Left ventricle myocardium inferior (tissue), 1 donor: ENCODE measurements around the gene PES1. TPM values are rescaled to one million over a fixed set of nuclear protein-coding genes. Genes with fewer than 3 reads are reported as not detected.
"Not testable (repeated sequence)": the region's sequence is repeated elsewhere in the genome, so short reads cannot be mapped to it uniquely, and the experiment has no call there.

Experiments
- DNase-seq: peaks from one replicate; pipeline ENCODE4 v3.0.0-alpha.2; 2020
- H3K27ac ChIP-seq: fragments of 200-600 bp; replicated peaks from 2 replicates; pipeline ENCODE4 v1.8.0; 2021
- H3K27me3 ChIP-seq: fragments of 200-600 bp; 2 replicates; pipeline ENCODE4 v1.8.0; 2021; ENCODE audit warnings: low read depth
- H3K36me3 ChIP-seq: fragments of 200-600 bp; 2 replicates; pipeline ENCODE4 v1.8.0; 2021
- H3K4me1 ChIP-seq: fragments of 200-600 bp; 2 replicates; pipeline ENCODE4 v1.8.0; 2021
- H3K4me3 ChIP-seq: fragments of 200-600 bp; 2 replicates; pipeline ENCODE4 v1.8.0; 2021; ENCODE audit warnings: mild to moderate bottlenecking, moderate library complexity
- H3K9me3 ChIP-seq: fragments of 200-600 bp; replicated peaks from 2 replicates; pipeline ENCODE4 v1.8.0; 2021
- CTCF ChIP-seq: fragments of 200-600 bp; IDR thresholded peaks from 2 replicates; pipeline ENCODE4 v1.8.0; 2021; ENCODE audit warnings: antibody characterized with exemption, mild to moderate bottlenecking, borderline replicate concordance
- intact Hi-C: fragments of 100-400 bp; cut with micrococcal nuclease; formaldehyde crosslinking; loops from one replicate; pipeline ENCODE4 v1.11.0; 2022
- total RNA-seq: library from RNA; stranded (reverse); fragmentation: NEBNext Ultra II Directional; extraction: Animal tissue kit (Norgen Biotek cat#: 25700); gene quantifications from one replicate; pipeline ENCODE4 v1.2.1, GENCODE V29; 2021
- donor health status: DM: no; HTN: yes; CAD: no; lungs with severe emphysema.

PES1 gene
- total RNA-seq, 1 donor from 2014 or later, result 23.1 TPM

GRCh38 chr22:30635273-30636225, 43.8 kb upstream of the PES1 start, which contains the start of gene SLC35E4:
TSS of gene SLC35E4 (plus strand) at chr22:30635781. CDS start at chr22:30636451, 670 bp downstream.
- Histone ChIP-seq H3K9me3 (no peaks in the 10 kb centered on the region), H3K27me3 (no peaks in the 10 kb centered on the region), H3K36me3 (peaks cover 4% of the 10 kb centered on the region), H3K27ac (peak within 1 kb of the TSS; percentile 94), H3K4me1 (peaks cover 43% of the 10 kb centered on the region), H3K4me3 (peak within 1 kb of the TSS; percentile 79)
- DNase-seq, result peak; percentile 95
- intact Hi-C loops, result no loop called here
- TF ChIP-seq CTCF, result peak; percentile 24

GRCh38 chr22:30634471-30635233, 42.9 kb upstream of the PES1 start:
- no peaks in the 10 kb centered on the region for H3K27me3 ChIP-seq
- peak; percentile 95 for TF ChIP-seq CTCF
- DNase-seq, result peak; percentile 87
- H3K36me3 ChIP-seq, result peaks cover 4% of the 10 kb centered on the region
- intact Hi-C loops, result loop anchor here (5.0 kb wide), 1 partner anchor 123 kb away; no protein-coding TSS in a partner anchor
- H3K4me3 ChIP-seq, result peak overlapping the region; percentile 79
- no peaks in the 10 kb centered on the region for H3K9me3 ChIP-seq
- peaks cover 40% of the 10 kb centered on the region for H3K4me1 ChIP-seq
- peak overlapping the region; percentile 94 for H3K27ac ChIP-seq

- intact Hi-C loops, result loop anchor here (5.0 kb wide), 1 partner anchor 126 kb away; no protein-coding TSS in a partner anchor
- peaks cover 38% of the 10 kb centered on the region for H3K4me1 ChIP-seq
- not testable (repeated sequence) for H3K27ac ChIP-seq, H3K27me3 ChIP-seq, H3K4me3 ChIP-seq, DNase-seq, H3K9me3 ChIP-seq, H3K36me3 ChIP-seq
Measured at GRCh38 chr22:30631469-30631868, 39.8 kb upstream of the PES1 start.

GRCh38 chr22:30628491-30628890, 36.8 kb upstream of the PES1 start:
- DNase-seq, result peak; percentile 34
- Histone ChIP-seq H3K4me3 (no peak overlapping the region), H3K4me1 (peaks cover 16% of the 10 kb centered on the region), H3K27ac (peak overlapping the region; percentile 8), H3K36me3 (peaks cover 4% of the 10 kb centered on the region), H3K9me3 (no peaks in the 10 kb centered on the region), H3K27me3 (no peaks in the 10 kb centered on the region)
- intact Hi-C loops, result no loop called here
- TF ChIP-seq CTCF, result no peak

- Histone ChIP-seq H3K36me3 (peaks cover 4% of the 10 kb centered on the region), H3K4me1 (peaks cover 16% of the 10 kb centered on the region), H3K27me3 (no peaks in the 10 kb centered on the region), H3K9me3 (no peaks in the 10 kb centered on the region), H3K27ac (no peak overlapping the region), H3K4me3 (no peak overlapping the region)
- intact Hi-C loops, result no loop called here
- TF ChIP-seq CTCF, result no peak
- no peak for DNase-seq
Measured at GRCh38 chr22:30627471-30627870, 35.8 kb upstream of the PES1 start.
